ENCODE measurements around the gene ATE1.

GRCh38 chr10:121694327-121694965, 233.4 kb downstream of the ATE1 start:
- TF ChIP-seq TEAD4 (IDR thresholded peaks at IDR 0.05) (no peak), TAF1 (IDR thresholded peaks at IDR 0.05; ENCODE audit: low read depth) (no peak), RAD21 (IDR thresholded peaks at IDR 0.05; ENCODE audit: low read depth) (no peak), CREB1 (IDR thresholded peaks at IDR 0.05; ENCODE audit: low read depth) (no peak), FOXM1 (IDR thresholded peaks at IDR 0.05; ENCODE audit: borderline replicate concordance, low read depth) (no peak), YY1 (IDR thresholded peaks at IDR 0.05; ENCODE audit: low read depth) (no peak)

All from Ishikawa (cell line).